Fibroblast of skin of left quadriceps (primary cell): Measurements from ENCODE around the gene VRTN.
"Not testable (repeated sequence)": the region's sequence is repeated elsewhere in the genome, so short reads cannot be mapped to it uniquely, and the experiment has no call there.

Experiments used
- DNase-seq, 2 experiments: peaks; one replicate each; pipeline ENCODE4 v3.0.0-alpha.2; 2013; ENCODE audit warnings: low read depth in 2 of 2

Gene VRTN, protein sequence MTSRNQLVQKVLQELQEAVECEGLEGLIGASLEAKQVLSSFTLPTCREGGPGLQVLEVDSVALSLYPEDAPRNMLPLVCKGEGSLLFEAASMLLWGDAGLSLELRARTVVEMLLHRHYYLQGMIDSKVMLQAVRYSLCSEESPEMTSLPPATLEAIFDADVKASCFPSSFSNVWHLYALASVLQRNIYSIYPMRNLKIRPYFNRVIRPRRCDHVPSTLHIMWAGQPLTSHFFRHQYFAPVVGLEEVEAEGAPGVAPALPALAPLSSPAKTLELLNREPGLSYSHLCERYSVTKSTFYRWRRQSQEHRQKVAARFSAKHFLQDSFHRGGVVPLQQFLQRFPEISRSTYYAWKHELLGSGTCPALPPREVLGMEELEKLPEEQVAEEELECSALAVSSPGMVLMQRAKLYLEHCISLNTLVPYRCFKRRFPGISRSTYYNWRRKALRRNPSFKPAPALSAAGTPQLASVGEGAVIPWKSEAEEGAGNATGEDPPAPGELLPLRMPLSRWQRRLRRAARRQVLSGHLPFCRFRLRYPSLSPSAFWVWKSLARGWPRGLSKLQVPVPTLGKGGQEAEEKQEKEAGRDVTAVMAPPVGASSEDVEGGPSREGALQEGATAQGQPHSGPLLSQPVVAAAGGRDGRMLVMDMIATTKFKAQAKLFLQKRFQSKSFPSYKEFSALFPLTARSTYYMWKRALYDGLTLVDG

GRCh38 chr14:74348241-74348734, at the start of gene VRTN:
Gene VRTN (plus strand): TSS chr14:74348471. CDS start chr14:74356784, 8,313 bp downstream.
- DNase-seq, result no peak

GRCh38 chr14:74299061-74299545, 49.2 kb upstream of the VRTN start:
- no peak for DNase-seq

DNA sequence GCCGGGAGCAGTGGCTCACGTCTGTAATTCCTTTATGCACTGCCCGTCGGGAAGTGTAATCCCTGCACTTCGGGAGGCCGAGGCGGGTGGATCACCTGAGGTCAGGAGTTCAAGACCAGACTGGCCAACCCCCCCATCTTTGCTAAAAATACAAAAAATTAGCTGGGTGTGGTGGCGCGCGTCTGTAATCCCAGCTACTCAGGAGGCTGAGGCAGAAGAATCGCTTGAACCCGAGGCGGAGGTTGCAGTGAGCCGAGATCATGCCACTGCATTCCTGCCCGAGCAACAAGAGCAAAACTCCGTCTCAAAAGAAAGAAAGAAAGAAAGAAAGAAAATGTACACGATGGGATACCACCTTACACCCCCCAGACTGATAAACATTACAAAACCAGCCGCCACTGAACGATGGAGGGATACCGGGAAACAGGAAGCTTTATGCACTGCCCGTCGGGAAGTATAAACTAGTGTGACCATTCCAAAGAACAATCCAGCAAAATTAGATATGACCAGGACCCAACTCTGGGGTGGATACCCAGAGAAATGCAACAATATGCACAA, 46.6 kb upstream of the VRTN start:
- DNase-seq, result no peak

GRCh38 chr14:74302152-74302628, 46.1 kb upstream of the VRTN start:
- peak in 1 of 2 experiments; percentile 18 for DNase-seq

- DNase-seq, result peak; percentile 80
Observed at GRCh38 chr14:74302634-74303569, 45.4 kb upstream of the VRTN start, which contains the start of gene ABCD4. Gene ABCD4 (minus strand): TSS chr14:74302934. CDS start chr14:74302912, 22 bp downstream.

DNA sequence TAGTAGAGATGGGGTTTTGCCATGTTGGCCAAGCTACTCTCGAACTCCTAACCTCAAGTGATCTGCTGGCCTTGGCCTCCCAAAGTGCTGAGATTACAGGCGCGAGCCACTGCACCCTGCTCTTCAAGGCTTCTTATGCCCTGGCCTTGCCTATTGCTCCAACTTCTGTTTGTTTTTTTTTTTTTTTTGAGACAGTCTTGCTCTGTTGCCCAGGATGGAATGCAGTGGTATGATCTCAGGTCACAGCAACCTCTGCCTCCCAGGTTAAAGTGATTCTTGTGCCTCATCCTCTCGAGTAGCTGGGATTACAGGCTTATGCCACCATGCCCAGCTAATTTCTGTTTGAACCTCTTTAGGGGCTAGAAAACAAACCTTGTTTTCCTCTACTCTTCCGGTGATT, 39.6 kb upstream of the VRTN start:
- DNase-seq, result no peak

- DNase-seq, result no peak
Observed at GRCh38 chr14:74309125-74310022, 38.9 kb upstream of the VRTN start.

DNA sequence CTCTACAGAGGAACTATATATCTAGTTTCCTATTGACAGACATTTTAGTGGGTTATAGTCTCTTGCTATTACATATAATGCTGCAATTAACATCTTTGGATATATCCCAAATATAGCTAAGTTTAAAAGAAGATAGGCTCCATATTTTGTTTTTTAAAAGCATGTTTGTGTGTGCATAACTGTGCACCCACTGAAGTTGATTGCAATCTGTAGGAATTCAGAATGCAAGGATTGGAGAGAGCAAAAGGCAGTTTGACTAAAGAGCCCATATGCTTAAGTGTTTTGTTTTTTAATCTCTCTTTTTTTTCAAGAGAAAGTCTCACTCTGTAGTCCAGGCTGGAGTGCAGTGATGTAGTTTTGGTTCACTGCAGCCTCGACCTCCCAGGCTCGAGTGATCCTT, 36.1 kb upstream of the VRTN start:
- DNase-seq, result no peak

- no peak for DNase-seq
Observed at GRCh38 chr14:74313601-74314000, 34.7 kb upstream of the VRTN start.

GRCh38 chr14:74314576-74314975, 33.7 kb upstream of the VRTN start:
- no peak for DNase-seq

DNA sequence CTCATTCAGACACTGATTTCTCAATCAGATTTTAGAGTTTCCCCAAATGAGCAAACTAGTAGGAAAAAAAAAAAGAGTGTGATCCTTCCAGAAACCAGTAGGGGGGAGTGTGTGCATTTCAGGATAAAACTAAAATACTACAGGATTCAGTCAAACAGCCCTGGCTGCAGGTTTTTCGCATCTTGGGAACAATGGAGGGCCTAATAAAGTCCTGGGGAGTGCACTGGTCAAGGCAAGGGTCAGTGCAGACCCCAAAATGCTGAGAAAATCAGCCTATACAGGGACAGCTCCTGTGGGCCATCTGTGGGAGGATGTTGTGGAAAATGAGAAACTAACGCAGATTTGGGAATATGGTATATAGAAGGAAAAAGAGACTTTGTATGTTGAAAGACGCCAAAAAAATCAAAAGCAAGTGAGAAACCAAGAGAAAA, 23.3 kb upstream of the VRTN start:
- peak; percentile 7 to 16 for DNase-seq

DNA sequence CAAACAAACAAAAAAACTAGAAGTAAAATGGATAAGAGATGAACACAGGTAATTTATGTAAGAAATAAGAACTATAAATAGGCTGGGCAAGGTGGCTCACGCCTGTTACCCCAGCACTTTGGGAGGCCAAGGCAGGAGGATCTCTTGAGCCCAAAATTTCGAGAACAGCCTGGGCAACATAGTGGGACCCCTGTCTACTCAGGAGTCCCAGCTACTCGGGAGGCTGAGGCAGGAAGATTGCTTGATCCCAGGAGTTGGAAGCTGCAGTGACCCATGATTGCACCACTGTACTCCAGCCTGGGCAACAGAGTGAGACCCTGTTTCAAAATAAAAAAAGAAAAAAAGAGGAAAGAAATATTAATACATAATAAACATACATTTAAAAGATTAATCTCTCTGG, 22.8 kb upstream of the VRTN start:
- no peak for DNase-seq

GRCh38 chr14:74326369-74327152, 21.7 kb upstream of the VRTN start:
- DNase-seq, result no peak

GRCh38 chr14:74329950-74330552, 18.2 kb upstream of the VRTN start:
- not testable (repeated sequence) for DNase-seq

GRCh38 chr14:74333909-74334308, 14.4 kb upstream of the VRTN start:
- DNase-seq, result peak; percentile 69

DNA sequence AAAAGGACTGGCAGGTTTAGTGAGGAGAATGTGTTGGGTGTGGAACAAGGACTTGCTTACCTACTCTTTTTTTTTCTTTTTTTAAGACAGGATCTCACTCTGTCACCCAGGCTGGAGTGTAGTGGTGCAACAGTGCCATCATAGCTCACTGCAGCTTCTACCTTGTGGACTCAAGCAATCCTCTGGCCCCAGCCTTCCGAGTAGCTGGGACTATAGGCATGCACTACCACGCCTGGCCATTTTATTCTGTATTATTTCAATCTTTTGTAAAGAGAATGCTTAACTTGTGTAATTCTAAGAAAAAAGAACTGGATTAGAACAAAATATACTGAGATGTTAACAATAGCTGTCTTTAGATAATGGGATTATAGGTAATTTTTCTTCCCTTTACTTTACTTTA, 1.9 kb upstream of the VRTN start:
- no peak for DNase-seq

GRCh38 chr14:74347097-74347794, 1.0 kb upstream of the VRTN start:
- DNase-seq, result no peak

- DNase-seq, result no peak
Observed at GRCh38 chr14:74347795-74348100, 523 bp upstream of the VRTN start.
